HG03175 (cell line): ENCODE measurements around the gene NDST1.

Experiments
- ATAC-seq: cut with Tn5 transposase; IDR thresholded peaks from one replicate; pipeline ENCODE4 v1.9.1; 2021; ENCODE audit warnings: mild to moderate bottlenecking, moderate library complexity; ENCODE audit not compliant: unreplicated experiment

Gene NDST1

GRCh38 chr5:150601491-150602345 is 93.8 kb downstream of the NDST1 start:
- ATAC-seq: no peak

DNA sequence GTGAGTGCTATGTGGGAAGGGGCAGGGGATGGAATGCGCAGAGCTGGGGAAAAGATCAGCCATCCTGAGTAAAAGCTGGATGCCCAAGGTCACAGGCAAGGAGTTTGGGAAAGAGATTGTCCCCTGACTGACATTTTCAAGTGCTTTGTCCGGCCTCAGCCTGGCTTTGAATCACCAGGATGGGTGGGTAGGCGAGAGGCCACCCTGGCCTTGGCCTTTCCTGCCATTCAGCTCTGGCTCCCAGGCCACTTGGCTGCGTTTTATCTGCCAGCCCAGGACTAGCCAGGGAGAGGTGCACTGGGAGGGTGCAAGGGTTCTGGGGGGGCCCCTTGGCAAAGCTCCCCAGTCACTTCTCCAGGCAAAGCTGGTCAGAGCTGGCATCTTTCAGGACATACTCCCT is 95.1 kb downstream of the NDST1 start:
- ATAC-seq: no peak

DNA sequence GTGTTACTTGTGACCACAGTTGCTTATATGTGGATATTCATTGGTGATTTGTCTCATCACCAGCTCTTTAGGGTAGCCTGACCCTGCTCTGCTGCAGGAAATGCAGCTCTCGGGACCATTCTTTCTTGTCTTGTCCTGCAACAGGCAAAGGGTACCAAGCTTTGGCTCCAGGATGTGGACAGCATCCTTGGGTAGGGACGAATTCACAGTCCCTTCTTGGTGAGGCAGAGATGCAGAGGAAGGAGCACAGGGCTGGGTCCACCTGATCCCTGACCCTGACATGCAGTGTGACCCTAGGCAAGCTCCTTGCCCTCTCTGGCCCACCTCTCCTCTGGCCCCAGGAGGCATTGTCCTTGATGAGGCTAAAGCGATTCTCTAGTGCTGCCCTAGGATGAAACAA is 95.6 kb downstream of the NDST1 start:
- no peak for ATAC-seq

DNA sequence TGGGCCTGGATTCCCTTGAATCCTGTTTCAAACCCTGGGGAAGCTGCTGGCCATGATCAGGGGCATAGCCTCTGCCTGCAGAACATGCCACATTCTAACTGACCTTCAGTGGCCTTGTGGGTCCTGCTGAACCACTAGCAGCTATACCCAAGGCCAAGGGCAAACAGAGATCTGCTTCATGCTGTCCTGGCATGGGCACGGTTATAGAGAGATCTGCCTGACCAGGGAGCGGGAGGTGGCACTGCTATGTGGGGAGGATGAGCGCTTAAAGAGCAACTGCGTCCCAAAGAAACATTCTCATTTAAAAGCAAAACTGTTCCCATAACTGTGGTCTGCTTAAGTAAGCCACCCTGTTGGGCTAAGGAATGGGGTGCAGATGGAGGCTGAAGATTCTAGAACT is 96.1 kb downstream of the NDST1 start:
- ATAC-seq: no peak

GRCh38 chr5:150604894-150605440 is 97.0 kb downstream of the NDST1 start:
- ATAC-seq: no peak

DNA sequence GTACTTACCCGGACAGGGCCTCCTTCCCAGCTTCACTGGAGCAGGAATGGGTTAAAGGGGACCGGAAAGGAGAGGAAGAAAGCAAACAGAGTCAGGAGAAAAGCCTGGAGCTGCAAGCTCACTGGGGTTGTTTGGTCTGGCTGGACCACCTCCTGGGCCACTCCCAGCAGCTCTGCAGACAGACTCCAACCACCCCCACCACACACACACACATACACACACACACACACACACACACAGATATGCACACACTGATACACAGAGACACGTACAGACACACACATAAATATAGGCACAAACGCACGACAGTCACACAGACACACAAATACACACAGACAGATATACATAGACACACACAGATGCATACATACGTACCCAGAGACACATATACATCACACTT is 97.6 kb downstream of the NDST1 start:
- no peak for ATAC-seq

GRCh38 chr5:150606476-150606875 is 98.5 kb downstream of the NDST1 start:
- no peak for ATAC-seq

GRCh38 chr5:150607105-150607504 is 99.2 kb downstream of the NDST1 start:
- no peak for ATAC-seq
